WTC11 (cell line): ENCODE results near the gene SNRPB2. TPM values are rescaled to one million over a fixed set of nuclear protein-coding genes. Genes with fewer than 3 reads are reported as not detected.
A peak's percentile ranks its signal among the peaks of the same experiment; 100 is the strongest.

Experiments
- ATAC-seq: fragments of 200-7000 bp; cut with Tn5 transposase; 2 replicates; pipeline ENCODE4 v1.10.0; 2021; ENCODE audit warnings: mild to moderate bottlenecking, moderate library complexity
- CTCF ChIA-PET: fragments of 300-600 bp; sonication (Branson Sonifier 250); formaldehyde crosslinking; loops from one replicate; lab custom pipeline; 2021; ENCODE audit warnings: antibody characterized with exemption; lab: Charles Lee
- POLR2A ChIA-PET: fragments of 350-600 bp; sonication (Branson Sonifier 250); formaldehyde crosslinking; loops from one replicate; lab custom pipeline; 2021; ENCODE audit warnings: antibody characterized with exemption; lab: Charles Lee
- DNase-seq: peaks from one replicate; pipeline ENCODE4 v3.0.0; 2021; ENCODE audit warnings: low spot score
- H3K27ac Mint-ChIP-seq: 2 replicates; pipeline ENCODE4 v1.8.0; 2021; ENCODE audit warnings: mixed read lengths
- H3K27me3 Mint-ChIP-seq: 2 replicates; pipeline ENCODE4 v1.8.0; 2021; ENCODE audit warnings: low read depth, mild to moderate bottlenecking, moderate library complexity, mixed read lengths
- H3K36me3 Mint-ChIP-seq: 2 replicates; pipeline ENCODE4 v1.8.0; 2021; ENCODE audit warnings: mixed read lengths
- H3K4me1 Mint-ChIP-seq: 2 replicates; pipeline ENCODE4 v1.8.0; 2022; ENCODE audit warnings: mixed read lengths
- H3K4me3 Mint-ChIP-seq: 2 replicates; pipeline ENCODE4 v1.8.0; 2021; ENCODE audit warnings: mild to moderate bottlenecking, moderate library complexity, mixed read lengths
- H3K9me3 Mint-ChIP-seq: 2 replicates; pipeline ENCODE4 v1.8.0; 2021; ENCODE audit warnings: mixed read lengths
- CREB1 ChIP-seq: sonication (generic); formaldehyde crosslinking; IDR thresholded peaks from 2 replicates; pipeline ENCODE4 v1.8.0; 2023; ENCODE audit warnings: mild to moderate bottlenecking, missing genetic modification reagents
- EMX1 ChIP-seq: fragments of 250-450 bp; sonication (Bioruptor Pico); IDR thresholded peaks from 2 replicates; pipeline ENCODE4 v1.8.0; 2021; ENCODE audit warnings: mild to moderate bottlenecking
- JUN ChIP-seq: sonication (generic); formaldehyde crosslinking; IDR thresholded peaks from 2 replicates; pipeline ENCODE4 v1.8.0; 2023; ENCODE audit warnings: mild to moderate bottlenecking, missing genetic modification reagents
- NR3C1 ChIP-seq: sonication (generic); formaldehyde crosslinking; conservative IDR thresholded peaks from 2 replicates; pipeline ENCODE4 v1.8.1; 2023; ENCODE audit warnings: low read depth, mild to moderate bottlenecking, missing genetic modification reagents
- total RNA-seq: library from RNA; stranded (reverse); gene quantifications from 3 replicates; pipeline ENCODE4 v1.2.3, GENCODE V29; 2021
- TF ChIP-seq, protein P1 (sequence below): sonication (generic); formaldehyde crosslinking; IDR thresholded peaks from 2 replicates; pipeline ENCODE4 v1.8.1; 2022; ENCODE audit warnings: mild to moderate bottlenecking, moderate library complexity, missing genetic modification reagents
- TF ChIP-seq, protein P2 (sequence below): sonication (generic); formaldehyde crosslinking; conservative IDR thresholded peaks from 2 replicates; pipeline ENCODE4 v1.8.1; 2023; ENCODE audit warnings: mild to moderate bottlenecking, low read depth, missing genetic modification reagents, moderate library complexity
- TF ChIP-seq, protein P3 (sequence below): sonication (generic); formaldehyde crosslinking; IDR thresholded peaks from 2 replicates; pipeline ENCODE4 v1.8.1; 2022; ENCODE audit warnings: low read depth, missing genetic modification reagents, borderline replicate concordance
- TF ChIP-seq, protein P4 (sequence below): sonication (generic); formaldehyde crosslinking; IDR thresholded peaks from 2 replicates; pipeline ENCODE4 v1.8.0; 2023; ENCODE audit warnings: mild to moderate bottlenecking, missing genetic modification reagents
- TF ChIP-seq, protein P5 (sequence below): sonication (generic); formaldehyde crosslinking; IDR thresholded peaks from 2 replicates; pipeline ENCODE4 v1.8.1; 2022; ENCODE audit warnings: low read depth, mild to moderate bottlenecking, moderate library complexity, missing genetic modification reagents, borderline replicate concordance
- TF ChIP-seq, protein P6 (sequence below): sonication (generic); formaldehyde crosslinking; IDR thresholded peaks from 2 replicates; pipeline ENCODE4 v1.8.1; 2023; ENCODE audit warnings: mild to moderate bottlenecking, moderate library complexity, missing genetic modification reagents

Gene SNRPB2
- total RNA-seq, 1 experiment from 2014 or later: 88.3 TPM

DNA sequence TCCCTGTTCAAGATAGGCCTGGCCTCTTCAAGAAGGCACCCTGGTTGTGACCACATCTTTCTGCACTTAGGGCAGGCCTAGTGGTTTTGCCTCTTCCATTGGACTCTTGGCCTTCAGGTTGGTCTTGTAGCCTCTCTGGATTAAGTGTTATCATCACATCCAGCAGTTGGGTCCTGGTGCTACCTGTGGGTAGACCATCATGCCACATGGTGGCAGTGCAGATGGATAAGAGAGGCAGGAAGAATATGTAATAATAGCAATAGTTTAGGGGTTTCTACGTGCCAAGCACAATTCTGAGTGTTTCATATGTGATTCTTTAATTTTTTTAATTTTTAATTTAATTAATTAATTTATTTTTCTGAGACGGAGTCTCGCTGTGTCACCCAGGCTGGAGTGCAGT, 28.5 kb upstream of the SNRPB2 start:
- peaks cover 17% of the 10 kb centered on the region for H3K9me3 Mint-ChIP-seq
- ChIA-PET CTCF (interaction anchor here (0.6 kb wide), 1 partner anchor 59 kb away, joined by 3 read pairs; no protein-coding TSS in a partner anchor), POLR2A (no interaction called here)
- ATAC-seq: peak; percentile 73
- peaks cover 16% of the 10 kb centered on the region for H3K36me3 Mint-ChIP-seq
- peaks cover 6% of the 10 kb centered on the region; the same call in 1 of the 2 replicates for H3K4me1 Mint-ChIP-seq
- no peaks in the 10 kb centered on the region for H3K27me3 Mint-ChIP-seq
- TF ChIP-seq, protein P1, sequence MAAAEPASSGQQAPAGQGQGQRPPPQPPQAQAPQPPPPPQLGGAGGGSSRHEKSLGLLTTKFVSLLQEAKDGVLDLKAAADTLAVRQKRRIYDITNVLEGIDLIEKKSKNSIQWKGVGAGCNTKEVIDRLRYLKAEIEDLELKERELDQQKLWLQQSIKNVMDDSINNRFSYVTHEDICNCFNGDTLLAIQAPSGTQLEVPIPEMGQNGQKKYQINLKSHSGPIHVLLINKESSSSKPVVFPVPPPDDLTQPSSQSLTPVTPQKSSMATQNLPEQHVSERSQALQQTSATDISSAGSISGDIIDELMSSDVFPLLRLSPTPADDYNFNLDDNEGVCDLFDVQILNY (CRISPR knock-in tag): no peak
- DNase-seq: peak; percentile 34
- no peak overlapping the region for H3K27ac Mint-ChIP-seq
- H3K4me3 Mint-ChIP-seq: no peak overlapping the region

DNA sequence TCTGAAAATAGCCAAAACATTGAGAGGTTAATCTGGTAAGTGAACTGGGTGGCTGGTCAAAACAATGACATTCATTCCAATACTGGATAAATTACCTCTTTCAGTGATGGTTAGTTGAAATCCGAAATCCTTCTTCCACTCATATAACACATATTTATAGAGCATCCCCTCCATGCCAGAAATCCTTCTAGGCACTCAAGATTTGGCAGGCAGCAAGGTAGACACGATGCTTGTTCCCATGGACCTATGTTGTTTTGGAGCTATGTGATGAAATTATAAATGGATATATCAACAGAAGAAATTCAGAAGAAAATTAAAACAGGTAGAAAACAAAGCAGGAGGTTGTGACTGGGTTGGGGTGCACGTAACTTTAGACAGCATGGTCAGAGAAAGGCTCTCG, 26.3 kb upstream of the SNRPB2 start:
- Mint-ChIP-seq H3K27me3 (no peaks in the 10 kb centered on the region), H3K27ac (no peak overlapping the region), H3K4me1 (peaks cover 6% of the 10 kb centered on the region; the same call in 1 of the 2 replicates), H3K36me3 (peaks cover 30% of the 10 kb centered on the region), H3K9me3 (peaks cover 38% of the 10 kb centered on the region), H3K4me3 (no peak overlapping the region)
- no peak for TF ChIP-seq CREB1 (CRISPR knock-in tag)
- ChIA-PET CTCF (no interaction called here), POLR2A (no interaction called here)
- ATAC-seq: no peak
- no peak for DNase-seq

DNA sequence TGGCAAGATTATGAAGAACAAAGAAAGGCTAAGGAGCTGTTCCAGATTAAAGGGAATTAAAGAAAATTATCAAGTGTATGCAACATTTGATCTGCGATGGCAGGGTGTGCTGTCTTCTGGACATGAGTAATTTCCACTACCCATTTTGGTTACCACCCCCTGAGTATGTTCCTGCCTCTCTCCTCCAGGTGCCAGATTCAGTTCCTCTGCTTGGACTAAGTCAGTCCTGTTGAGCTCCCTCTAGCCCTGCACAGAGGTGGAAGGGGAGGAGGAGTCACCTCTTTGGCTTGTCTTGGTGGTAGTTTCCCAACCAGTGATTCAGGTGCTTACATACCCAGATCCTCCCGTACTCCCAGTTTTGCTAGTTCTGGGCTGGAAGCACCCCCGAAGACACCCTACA, 22.2 kb upstream of the SNRPB2 start:
- Mint-ChIP-seq H3K27ac (no peak overlapping the region), H3K4me3 (no peak overlapping the region), H3K27me3 (no peaks in the 10 kb centered on the region), H3K36me3 (peaks cover 30% of the 10 kb centered on the region), H3K4me1 (peaks cover 5% of the 10 kb centered on the region)
- POLR2A ChIA-PET: interaction anchor here (0.6 kb wide), 1 partner anchor 896 kb away, joined by 3 read pairs; no protein-coding TSS in a partner anchor
- ATAC-seq: no peak
- TF ChIP-seq, protein P2, sequence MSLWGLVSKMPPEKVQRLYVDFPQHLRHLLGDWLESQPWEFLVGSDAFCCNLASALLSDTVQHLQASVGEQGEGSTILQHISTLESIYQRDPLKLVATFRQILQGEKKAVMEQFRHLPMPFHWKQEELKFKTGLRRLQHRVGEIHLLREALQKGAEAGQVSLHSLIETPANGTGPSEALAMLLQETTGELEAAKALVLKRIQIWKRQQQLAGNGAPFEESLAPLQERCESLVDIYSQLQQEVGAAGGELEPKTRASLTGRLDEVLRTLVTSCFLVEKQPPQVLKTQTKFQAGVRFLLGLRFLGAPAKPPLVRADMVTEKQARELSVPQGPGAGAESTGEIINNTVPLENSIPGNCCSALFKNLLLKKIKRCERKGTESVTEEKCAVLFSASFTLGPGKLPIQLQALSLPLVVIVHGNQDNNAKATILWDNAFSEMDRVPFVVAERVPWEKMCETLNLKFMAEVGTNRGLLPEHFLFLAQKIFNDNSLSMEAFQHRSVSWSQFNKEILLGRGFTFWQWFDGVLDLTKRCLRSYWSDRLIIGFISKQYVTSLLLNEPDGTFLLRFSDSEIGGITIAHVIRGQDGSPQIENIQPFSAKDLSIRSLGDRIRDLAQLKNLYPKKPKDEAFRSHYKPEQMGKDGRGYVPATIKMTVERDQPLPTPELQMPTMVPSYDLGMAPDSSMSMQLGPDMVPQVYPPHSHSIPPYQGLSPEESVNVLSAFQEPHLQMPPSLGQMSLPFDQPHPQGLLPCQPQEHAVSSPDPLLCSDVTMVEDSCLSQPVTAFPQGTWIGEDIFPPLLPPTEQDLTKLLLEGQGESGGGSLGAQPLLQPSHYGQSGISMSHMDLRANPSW (CRISPR knock-in tag): no peak
- TF ChIP-seq, all 79 proteins: peak for 0
- CTCF ChIA-PET: no interaction called here
- no peak for DNase-seq
- peaks cover 38% of the 10 kb centered on the region for H3K9me3 Mint-ChIP-seq

DNA sequence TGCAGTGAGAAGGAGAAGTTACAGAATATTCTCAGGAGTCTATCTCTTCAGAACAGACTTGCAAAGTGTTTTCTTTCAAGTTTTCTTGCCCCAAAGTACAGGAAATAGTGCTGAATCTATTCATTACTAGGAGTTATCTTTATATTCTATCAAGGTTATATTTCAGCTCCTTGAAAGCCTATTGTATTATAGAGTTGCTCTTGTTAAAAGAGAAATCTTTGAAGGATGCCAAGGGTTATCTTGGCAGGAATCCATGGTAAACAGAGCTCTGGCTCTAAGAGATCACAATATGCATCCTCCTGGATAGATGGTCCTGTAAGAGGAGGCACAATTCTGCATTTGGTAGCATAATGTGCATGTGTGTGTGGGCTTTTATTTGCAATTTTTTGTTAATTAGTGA, 21.2 kb upstream of the SNRPB2 start:
- POLR2A ChIA-PET: no interaction called here
- Mint-ChIP-seq H3K36me3 (peaks cover 30% of the 10 kb centered on the region), H3K4me1 (peaks cover 5% of the 10 kb centered on the region), H3K27ac (no peak overlapping the region), H3K9me3 (peaks cover 38% of the 10 kb centered on the region), H3K4me3 (no peak overlapping the region), H3K27me3 (no peaks in the 10 kb centered on the region)
- TF ChIP-seq, protein P3, sequence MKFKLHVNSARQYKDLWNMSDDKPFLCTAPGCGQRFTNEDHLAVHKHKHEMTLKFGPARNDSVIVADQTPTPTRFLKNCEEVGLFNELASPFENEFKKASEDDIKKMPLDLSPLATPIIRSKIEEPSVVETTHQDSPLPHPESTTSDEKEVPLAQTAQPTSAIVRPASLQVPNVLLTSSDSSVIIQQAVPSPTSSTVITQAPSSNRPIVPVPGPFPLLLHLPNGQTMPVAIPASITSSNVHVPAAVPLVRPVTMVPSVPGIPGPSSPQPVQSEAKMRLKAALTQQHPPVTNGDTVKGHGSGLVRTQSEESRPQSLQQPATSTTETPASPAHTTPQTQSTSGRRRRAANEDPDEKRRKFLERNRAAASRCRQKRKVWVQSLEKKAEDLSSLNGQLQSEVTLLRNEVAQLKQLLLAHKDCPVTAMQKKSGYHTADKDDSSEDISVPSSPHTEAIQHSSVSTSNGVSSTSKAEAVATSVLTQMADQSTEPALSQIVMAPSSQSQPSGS (CRISPR knock-in tag): no peak
- TF ChIP-seq, protein P4, sequence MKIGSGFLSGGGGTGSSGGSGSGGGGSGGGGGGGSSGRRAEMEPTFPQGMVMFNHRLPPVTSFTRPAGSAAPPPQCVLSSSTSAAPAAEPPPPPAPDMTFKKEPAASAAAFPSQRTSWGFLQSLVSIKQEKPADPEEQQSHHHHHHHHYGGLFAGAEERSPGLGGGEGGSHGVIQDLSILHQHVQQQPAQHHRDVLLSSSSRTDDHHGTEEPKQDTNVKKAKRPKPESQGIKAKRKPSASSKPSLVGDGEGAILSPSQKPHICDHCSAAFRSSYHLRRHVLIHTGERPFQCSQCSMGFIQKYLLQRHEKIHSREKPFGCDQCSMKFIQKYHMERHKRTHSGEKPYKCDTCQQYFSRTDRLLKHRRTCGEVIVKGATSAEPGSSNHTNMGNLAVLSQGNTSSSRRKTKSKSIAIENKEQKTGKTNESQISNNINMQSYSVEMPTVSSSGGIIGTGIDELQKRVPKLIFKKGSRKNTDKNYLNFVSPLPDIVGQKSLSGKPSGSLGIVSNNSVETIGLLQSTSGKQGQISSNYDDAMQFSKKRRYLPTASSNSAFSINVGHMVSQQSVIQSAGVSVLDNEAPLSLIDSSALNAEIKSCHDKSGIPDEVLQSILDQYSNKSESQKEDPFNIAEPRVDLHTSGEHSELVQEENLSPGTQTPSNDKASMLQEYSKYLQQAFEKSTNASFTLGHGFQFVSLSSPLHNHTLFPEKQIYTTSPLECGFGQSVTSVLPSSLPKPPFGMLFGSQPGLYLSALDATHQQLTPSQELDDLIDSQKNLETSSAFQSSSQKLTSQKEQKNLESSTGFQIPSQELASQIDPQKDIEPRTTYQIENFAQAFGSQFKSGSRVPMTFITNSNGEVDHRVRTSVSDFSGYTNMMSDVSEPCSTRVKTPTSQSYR (CRISPR knock-in tag): no peak
- TF ChIP-seq NR3C1 (CRISPR knock-in tag): no peak
- no peak for TF ChIP-seq EMX1
- TF ChIP-seq, protein P5, sequence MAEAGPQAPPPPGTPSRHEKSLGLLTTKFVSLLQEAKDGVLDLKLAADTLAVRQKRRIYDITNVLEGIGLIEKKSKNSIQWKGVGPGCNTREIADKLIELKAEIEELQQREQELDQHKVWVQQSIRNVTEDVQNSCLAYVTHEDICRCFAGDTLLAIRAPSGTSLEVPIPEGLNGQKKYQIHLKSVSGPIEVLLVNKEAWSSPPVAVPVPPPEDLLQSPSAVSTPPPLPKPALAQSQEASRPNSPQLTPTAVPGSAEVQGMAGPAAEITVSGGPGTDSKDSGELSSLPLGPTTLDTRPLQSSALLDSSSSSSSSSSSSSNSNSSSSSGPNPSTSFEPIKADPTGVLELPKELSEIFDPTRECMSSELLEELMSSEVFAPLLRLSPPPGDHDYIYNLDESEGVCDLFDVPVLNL (CRISPR knock-in tag): no peak
- TF ChIP-seq CREB1 (CRISPR knock-in tag): no peak
- TF ChIP-seq, protein P6, sequence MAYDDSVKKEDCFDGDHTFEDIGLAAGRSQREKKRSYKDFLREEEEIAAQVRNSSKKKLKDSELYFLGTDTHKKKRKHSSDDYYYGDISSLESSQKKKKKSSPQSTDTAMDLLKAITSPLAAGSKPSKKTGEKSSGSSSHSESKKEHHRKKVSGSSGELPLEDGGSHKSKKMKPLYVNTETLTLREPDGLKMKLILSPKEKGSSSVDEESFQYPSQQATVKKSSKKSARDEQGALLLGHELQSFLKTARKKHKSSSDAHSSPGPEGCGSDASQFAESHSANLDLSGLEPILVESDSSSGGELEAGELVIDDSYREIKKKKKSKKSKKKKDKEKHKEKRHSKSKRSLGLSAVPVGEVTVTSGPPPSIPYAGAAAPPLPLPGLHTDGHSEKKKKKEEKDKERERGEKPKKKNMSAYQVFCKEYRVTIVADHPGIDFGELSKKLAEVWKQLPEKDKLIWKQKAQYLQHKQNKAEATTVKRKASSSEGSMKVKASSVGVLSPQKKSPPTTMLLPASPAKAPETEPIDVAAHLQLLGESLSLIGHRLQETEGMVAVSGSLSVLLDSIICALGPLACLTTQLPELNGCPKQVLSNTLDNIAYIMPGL: no peak
- no peak for TF ChIP-seq JUN (CRISPR knock-in tag)
- ATAC-seq (no peak), DNase-seq (no peak)
- CTCF ChIA-PET: no interaction called here
